HG03159 (cell line): ENCODE measurements around the gene TSPYL4.

Experiments used
- ATAC-seq: cut with Tn5 transposase; IDR thresholded peaks from one replicate; pipeline ENCODE4 v1.9.1; 2021; ENCODE audit warnings: mild to moderate bottlenecking, moderate library complexity; ENCODE audit not compliant: unreplicated experiment

Gene TSPYL4

DNA sequence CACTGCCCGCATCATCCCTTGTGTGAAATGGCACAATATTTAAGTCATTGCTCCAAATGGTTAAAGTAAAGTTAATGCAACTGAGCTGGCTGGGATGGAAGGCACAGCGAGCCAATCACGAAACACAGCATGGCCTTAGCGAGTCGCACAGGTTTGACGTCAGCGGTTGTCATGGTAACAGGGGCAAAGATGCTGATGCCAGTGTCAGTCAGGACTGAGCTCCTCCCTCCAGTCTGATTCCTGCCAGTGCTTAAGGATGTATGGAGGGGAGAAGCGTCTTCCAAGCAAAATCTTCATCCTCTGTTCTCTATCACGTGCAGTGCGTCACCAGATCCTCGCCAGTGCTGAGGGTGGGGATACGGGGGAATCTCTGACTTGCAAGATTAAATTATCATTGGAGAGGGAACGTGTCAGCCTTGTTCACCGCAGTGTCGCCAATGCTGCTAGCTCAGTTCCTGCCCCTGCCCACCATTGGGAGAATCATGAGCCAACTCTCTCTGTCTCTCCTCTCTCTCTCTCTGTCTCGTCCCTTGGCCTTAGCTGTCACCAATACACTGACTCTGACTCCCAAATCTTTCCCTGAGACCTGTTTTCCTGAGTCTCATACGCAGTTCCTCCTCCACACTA, 24.5 kb downstream of the TSPYL4 start:
- no peak for ATAC-seq

DNA sequence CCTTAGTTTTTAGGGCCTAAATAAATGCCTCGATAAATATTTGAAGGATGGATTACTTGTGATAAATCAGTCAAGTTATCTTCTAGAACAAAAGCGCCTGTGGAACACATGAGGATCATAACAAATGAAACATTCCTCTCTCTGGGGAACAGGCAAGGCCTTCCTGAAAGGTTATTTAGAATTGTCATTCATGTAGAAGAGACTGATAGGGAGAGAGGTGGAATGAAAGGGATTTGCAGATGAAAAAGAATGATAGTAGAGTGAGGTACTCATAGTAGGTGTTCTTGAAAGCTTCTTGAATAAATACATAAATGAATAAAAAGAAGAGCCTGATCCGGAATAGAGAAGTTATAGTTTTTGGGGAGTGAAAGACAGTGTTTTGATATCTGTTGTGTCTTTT, 30.5 kb downstream of the TSPYL4 start:
- ATAC-seq: no peak

DNA sequence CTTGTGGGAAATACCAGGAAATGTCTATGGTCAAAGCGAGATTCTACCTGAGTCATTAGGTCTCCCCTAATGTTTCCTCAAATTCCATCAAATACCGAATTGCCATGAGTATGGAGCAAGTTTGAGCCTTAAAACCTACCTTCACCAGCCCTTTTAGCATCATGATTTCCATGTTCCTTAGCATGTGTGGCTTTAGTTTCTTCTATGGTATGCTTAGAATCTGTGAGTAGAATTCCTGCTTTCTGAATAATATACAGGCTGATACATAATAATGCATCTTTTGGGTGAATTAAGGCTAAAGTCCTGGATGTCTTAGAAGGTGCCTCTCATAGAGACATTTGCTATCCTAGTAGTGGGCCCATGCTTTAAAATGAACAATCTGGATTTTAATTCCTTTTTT, 32.0 kb downstream of the TSPYL4 start:
- no peak for ATAC-seq

DNA sequence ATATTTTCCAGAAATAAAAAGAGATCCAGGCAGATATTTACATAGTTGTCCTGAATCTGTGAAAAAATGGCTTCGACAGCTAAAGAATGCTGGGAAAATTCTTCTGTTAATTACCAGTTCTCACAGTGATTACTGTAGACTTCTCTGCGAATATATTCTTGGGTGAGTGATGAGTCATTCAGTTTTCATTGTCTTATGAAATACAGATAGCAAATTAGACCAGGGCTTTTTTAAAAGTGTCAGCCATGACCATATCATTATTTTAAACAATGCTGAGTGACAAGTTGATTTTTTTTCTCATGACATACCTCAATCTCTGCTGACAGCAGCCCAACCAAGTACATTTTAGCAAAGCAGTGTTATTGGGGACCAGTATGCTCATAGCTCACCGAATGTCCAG, 32.8 kb downstream of the TSPYL4 start:
- no peak for ATAC-seq

DNA sequence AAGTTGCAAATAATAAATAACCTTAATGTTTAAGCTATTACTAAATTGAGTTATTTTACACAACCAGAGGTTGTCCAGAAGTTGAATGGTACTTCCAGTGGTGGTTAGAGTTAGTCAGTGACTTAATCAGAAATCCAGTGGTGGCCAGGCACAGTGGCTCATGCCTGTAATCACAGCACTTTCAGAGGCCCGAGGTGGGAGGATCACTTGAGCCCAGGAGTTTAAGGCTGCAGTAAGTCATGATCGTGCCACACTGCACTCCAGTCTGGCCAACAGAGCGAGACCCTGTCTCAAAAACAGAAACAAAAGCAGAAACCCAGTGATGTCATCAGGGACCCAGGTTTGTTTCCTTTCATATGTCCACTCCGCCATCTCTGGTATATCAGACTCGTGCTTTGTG, 35.0 kb downstream of the TSPYL4 start:
- ATAC-seq: no peak

DNA sequence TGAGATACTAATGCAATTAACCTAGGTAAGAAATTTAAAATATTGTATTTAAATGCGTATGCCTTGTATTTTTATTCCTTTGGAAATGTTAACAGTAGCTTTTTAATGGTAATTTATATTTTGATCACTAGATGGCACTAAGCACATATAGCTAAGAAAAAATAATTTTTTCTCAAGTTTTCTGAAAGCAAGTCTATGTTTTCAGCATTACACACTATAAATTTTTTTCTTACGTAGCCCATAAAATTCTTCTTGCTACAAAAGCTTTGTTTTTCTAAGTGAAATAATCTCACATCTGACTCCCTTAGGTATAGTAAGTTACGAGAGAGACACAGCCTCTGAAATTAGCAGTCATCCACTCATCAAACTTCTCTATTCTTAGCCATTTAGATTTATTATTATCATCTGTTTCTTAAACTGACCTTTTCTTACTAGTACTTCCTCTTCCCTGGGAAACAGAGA, 35.7 kb downstream of the TSPYL4 start:
- no peak for ATAC-seq

DNA sequence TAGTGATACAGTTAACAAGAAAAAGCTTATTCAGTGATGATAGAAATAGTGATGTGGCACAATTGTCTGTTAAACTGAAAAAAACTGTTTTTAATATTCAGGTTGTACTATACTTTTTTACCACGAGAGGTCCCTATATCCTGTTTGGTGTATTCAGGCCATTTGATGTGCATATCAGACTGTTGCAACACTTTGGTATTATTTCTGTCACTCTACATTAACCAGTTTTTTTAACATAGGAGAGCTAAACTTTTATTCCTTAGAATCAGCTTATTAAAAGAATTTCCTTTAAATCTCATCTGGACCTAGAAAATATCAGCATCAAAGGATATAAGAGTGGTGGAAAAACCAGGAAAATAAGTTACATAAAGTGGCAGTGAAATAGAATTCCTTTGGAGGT, 36.8 kb downstream of the TSPYL4 start:
- ATAC-seq: peak; percentile 52

DNA sequence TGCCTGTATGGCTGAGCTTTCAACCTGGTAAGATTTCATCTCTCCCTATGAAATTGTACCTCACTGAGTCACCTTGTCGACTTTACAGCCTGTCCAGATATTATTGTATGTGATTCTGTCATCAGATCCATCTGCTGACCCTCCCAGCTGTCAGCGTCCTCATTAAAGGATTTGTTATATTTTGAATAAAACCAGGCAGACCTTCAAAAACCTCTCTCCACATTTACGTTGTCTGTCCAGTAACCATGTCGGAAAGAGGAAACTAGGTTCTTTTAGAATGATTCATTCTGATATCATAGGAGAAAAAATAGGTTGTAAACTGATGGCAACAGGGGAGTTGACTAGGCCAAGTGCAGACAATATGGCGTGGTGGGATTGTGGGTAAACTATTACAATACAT, 38.5 kb downstream of the TSPYL4 start:
- ATAC-seq: no peak

DNA sequence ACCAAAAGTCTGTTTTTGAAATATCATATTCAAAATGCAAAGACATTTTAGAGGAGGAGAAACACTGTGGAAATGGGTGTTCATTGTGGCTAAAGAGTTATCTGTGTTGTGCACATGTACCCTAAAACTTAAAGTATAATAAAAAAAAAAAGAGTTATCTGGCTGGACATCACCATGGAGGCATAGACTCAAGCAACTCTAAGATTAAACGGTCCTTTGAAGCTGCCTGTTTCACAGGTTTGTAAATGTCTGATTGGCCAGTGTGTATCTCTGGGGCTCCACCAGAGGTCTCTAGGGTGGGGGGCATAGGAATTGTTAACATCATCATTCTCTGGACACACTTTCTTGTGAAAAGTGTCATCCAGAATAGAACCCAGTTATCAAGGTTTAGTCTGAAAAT, 39.2 kb downstream of the TSPYL4 start:
- no peak for ATAC-seq

DNA sequence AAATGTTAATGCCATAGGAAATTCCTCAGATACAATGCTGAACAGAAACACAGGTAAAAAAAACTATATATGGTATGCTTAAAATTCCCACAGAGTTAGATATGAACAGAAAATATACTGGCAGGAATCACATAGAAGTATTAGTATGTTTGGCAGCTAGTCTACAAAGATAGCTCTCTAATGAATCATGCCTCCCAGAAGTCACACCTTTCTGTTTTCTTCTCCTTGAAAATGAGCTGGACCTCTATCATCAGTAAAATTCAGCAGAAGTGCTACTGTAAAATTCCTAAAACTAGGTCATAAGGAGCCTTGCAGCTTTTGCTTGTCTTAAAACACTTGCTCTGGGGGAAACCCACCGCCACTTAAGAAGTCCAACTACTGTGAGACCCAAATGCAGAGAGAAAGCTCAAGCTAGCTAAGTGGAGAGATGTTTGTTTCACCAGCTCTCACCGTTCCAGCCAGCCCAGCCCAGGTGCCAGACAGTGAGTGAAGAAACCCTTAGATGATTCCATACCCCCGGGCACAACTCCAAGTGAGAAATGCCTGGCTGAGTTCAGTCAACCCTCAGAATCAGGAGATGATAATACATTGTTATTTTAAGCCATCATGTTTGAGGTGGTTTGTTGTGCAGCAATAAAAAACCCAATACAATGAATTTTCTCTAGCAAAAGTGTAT, 43.0 kb downstream of the TSPYL4 start:
- no peak for ATAC-seq

DNA sequence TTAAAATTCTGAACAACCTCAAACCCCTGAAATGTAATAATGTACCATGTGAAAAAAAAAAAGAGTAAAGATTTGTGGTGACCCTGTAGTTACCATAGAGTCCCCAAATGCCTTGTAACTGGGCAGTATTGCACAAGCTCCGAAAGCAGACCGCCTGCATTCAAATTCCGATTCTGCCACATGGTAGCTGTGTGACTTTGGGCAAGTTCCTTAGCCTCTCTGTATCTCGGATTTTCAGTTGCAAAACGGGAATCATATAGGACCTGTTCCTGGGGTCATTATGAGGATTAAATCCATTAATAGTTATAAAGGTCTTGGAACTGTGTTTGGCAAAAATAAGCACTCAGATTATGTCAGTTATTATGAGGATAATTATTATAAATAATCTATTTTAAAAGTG, 43.6 kb downstream of the TSPYL4 start:
- ATAC-seq: no peak

DNA sequence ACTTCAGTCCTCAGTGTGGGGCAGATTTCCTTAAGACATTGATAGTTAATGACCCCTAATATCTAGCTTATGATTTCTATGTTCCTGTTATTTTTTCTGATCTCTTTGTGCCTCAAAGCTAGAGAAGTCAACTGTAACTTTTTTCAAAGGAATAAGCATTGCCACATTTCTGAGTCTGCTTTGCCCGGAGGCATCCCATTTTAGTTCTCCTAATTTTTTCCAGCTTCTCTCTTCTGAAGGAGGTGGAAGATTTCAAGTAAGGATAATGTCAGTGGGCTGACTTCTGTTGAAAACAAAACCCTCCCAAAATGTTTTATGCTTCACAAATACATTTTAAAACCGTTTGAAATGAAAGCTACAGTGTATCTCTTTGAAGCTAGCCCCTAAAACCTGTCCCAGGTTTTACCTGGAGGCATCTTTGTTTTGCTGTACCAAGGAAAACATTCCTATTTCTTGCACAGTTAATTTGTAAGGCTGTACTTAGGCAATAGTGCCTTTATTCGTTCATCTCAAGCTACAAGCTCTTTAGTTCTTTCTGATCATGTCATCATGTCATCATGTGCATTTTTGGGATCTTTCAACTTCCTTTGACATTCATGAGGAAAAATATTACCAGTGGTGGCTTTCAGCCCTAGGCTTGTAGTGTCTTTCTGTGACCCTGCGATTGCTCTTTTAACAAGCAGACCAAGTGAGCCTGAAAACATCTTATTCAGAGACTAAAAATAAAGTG, 45.7 kb downstream of the TSPYL4 start:
- no peak for ATAC-seq

DNA sequence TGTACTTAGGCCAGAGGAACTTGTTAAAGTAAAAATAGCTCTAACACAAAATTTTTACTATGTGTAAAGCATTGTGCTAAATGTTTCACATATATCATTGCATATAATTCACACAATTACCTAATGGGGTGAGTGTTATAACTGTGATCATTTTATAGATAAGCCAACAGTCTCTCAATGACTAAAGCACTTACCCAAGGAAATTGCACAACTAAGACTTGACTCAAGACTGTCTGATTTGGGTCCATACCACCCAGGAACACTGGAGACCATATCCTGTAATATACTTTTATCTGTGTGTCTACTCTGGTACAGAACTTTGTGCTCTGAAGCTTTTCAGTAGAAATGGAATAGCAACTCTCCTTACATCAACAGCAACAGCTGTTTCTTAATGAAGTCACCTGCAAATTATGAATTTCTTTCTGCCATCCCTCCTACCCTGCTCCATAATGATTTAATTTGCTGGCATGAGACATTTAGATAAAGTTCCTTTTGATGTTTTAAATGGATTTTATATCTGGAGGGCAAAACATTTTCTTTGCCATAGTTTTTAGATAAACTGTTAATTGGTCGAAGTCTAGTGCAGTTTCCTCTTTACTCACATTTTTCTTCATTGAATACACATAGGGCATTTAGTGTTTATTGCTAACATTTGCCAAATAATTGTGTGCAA, 47.5 kb downstream of the TSPYL4 start:
- ATAC-seq: no peak

DNA sequence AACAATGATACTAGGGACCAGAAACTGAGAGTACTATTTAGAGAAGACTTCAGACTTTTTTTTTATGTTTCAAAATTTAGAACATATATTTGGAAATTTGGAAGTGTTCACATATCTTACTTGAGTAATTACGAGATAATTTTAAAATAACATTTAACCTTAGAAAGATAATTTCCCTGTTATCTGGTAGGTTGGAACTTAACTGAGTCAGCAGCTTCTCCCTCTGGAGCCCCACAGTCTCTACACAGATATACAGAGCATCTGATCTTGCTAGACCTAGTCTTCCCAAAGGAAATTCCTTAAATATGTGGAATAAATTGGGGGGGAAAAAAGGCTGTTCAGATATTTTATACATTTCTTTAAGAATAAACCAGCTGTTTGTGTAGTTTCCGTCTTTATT, 48.6 kb downstream of the TSPYL4 start:
- ATAC-seq: no peak

DNA sequence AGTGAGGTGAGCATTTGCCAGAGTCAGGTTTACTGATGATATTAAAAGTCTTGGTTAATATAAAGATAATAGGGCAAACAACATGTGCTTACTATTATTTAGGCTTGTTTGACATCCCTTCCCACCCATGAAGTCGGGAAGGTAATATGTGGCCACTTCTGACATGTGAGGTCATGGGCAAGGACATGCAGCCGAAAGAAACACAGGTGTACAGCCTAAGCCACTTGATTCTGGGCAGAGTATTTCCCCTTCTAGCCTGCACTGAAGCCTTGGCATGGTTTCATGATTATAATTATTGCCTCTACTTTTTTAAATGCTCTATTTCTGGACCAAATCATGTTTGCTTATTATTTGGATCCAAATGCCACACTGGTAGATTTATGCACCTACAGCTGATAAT, 52.3 kb downstream of the TSPYL4 start:
- no peak for ATAC-seq

DNA sequence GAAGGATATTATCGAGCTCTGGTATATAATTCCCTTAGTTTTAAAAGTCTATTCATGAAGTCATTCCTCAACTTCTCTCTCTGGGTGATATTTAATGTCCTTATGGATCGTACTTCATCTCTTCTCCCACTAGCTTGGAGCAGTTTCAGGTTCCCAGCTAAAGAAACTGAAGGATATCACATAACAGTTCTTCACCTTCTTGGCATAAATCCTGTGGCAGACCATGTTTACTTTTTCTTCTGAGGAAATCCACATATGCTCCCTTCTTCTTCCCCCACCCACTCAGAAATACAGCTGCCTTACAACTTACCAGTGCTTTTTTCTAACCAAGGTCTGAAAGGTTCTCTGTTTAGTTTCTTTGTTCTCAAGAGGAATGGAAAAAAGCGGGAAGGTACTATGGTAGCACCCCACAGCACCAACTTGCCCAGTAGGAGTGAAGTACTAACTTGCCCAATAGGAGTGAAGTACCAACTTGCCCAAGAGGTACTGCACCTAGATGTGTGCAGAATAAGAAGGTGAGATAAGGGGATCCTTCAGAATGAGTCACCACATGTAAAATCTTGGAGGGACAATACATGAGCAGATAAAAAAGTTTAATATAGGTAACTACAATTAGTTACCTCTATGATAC, 53.1 kb downstream of the TSPYL4 start:
- no peak for ATAC-seq
